SK-N-SH treated with all-trans-retinoic acid at 6 μM for 48 hours (cell line): ENCODE results near the gene PRRC2C.

Experiments used
- ARNTL ChIP-seq: fragments of 450-650 bp; formaldehyde crosslinking; IDR thresholded peaks from 2 replicates; pipeline ENCODE4 v1.5.0; 2020; ENCODE audit warnings: low read depth, mild to moderate bottlenecking, moderate library complexity, borderline replicate concordance
- ESRRG ChIP-seq: fragments of 250-450 bp; sonication (Bioruptor Pico); IDR thresholded peaks from 2 replicates; pipeline ENCODE4 v1.6.1; 2021; ENCODE audit warnings: mild to moderate bottlenecking
- PATZ1 ChIP-seq: fragments of 250-450 bp; sonication (Bioruptor Pico); IDR thresholded peaks from 2 replicates; pipeline ENCODE4 v1.8.0; 2020; ENCODE audit warnings: mild to moderate bottlenecking, moderate library complexity, borderline replicate concordance

GRCh38 chr1:171515299-171515698 is 30.0 kb downstream of the PRRC2C start:
- no peak for TF ChIP-seq PATZ1 (CRISPR knock-in tag)
- TF ChIP-seq ARNTL (CRISPR knock-in tag): no peak
- TF ChIP-seq ESRRG: no peak
